ENCODE data around the gene HPSE2.

DNA sequence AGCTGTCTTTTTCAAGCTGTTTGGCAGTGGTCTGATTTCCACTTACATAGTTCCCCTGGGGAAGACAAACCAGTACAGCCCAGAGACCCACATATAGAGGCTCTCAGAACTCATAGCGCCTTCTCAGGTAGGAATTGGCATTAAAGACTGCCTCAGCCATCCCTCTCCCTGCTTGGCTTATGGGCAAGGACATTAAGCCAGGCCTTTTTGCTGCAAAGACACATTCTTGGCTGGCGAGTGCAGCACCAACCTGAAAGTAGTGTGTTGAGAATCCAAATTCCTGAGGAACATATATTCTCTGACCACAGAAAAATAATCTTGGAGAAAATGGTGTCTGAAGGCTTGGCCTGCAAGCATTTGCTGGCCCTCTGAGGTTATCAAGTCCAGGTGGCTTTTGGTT, 749.7 kb downstream of the HPSE2 start:
- TF ChIP-seq, protein P1, sequence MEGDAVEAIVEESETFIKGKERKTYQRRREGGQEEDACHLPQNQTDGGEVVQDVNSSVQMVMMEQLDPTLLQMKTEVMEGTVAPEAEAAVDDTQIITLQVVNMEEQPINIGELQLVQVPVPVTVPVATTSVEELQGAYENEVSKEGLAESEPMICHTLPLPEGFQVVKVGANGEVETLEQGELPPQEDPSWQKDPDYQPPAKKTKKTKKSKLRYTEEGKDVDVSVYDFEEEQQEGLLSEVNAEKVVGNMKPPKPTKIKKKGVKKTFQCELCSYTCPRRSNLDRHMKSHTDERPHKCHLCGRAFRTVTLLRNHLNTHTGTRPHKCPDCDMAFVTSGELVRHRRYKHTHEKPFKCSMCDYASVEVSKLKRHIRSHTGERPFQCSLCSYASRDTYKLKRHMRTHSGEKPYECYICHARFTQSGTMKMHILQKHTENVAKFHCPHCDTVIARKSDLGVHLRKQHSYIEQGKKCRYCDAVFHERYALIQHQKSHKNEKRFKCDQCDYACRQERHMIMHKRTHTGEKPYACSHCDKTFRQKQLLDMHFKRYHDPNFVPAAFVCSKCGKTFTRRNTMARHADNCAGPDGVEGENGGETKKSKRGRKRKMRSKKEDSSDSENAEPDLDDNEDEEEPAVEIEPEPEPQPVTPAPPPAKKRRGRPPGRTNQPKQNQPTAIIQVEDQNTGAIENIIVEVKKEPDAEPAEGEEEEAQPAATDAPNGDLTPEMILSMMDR (IDR thresholded peaks at IDR 0.05): no peak
- TF ChIP-seq POLR2A (IDR thresholded peaks at IDR 0.05) (no peak), POLR2AphosphoS5 (IDR thresholded peaks at IDR 0.05) (no peak)
